Measurements from ENCODE around the gene PTPRJ. TPM values are rescaled to one million over a fixed set of nuclear protein-coding genes. Genes with fewer than 3 reads are reported as not detected.

Gene PTPRJ
- total RNA-seq, 1 experiment from 2014 or later: 43.7 TPM

GRCh38 chr11:47991894-47992293, 11.5 kb downstream of the PTPRJ start:
- Histone ChIP-seq H3K27ac (peak overlapping the region; percentile 62), H3K27me3 (ENCODE audit: insufficient read depth, low read depth) (no peaks in the 10 kb centered on the region), H3K36me3 (ENCODE audit: low read depth) (0 out of 2 replicates have a peak, but pooled peaks cover 5% of the 10 kb centered on the region), H3K4me2 (no peak overlapping the region), H4K20me1 (ENCODE audit: insufficient read depth) (0 out of 2 replicates have a peak, but pooled peaks cover under 1% of the 10 kb centered on the region), H3K4me1 (replicated peaks; ENCODE audit: insufficient read depth) (peaks cover 53% of the 10 kb centered on the region), H3K4me3 (no peak overlapping the region), H3K9me3 (ENCODE audit: insufficient read depth, low read depth) (no peaks in the 10 kb centered on the region), H3F3A (ENCODE audit: insufficient read depth, low read depth) (peaks cover 45% of the 10 kb centered on the region), H3K79me2 (ENCODE audit: low read depth) (peaks cover 91% of the 10 kb centered on the region), H2AFZ (no peak overlapping the region), H3K9me2 (ENCODE audit: insufficient read depth) (no peaks in the 10 kb centered on the region)
- BruUV-seq (replicated peaks): no TSS peak
- POLR2A ChIA-PET (ENCODE audit: unreplicated experiment): interaction anchor here (0.7 kb wide), 1 partner anchor 57 kb away, joined by 3 read pairs; no protein-coding TSS in a partner anchor
- TF ChIP-seq, protein P1, sequence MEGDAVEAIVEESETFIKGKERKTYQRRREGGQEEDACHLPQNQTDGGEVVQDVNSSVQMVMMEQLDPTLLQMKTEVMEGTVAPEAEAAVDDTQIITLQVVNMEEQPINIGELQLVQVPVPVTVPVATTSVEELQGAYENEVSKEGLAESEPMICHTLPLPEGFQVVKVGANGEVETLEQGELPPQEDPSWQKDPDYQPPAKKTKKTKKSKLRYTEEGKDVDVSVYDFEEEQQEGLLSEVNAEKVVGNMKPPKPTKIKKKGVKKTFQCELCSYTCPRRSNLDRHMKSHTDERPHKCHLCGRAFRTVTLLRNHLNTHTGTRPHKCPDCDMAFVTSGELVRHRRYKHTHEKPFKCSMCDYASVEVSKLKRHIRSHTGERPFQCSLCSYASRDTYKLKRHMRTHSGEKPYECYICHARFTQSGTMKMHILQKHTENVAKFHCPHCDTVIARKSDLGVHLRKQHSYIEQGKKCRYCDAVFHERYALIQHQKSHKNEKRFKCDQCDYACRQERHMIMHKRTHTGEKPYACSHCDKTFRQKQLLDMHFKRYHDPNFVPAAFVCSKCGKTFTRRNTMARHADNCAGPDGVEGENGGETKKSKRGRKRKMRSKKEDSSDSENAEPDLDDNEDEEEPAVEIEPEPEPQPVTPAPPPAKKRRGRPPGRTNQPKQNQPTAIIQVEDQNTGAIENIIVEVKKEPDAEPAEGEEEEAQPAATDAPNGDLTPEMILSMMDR (conservative IDR thresholded peaks at IDR 0.05): no peak
- no peak for TF ChIP-seq EZH2 (IDR thresholded peaks at IDR 0.05; ENCODE audit: low read depth)
- no peak for DNase-seq
- intact Hi-C loops (cut with micrococcal nuclease; ENCODE audit: unreplicated experiment): loop anchor here (2.0 to 5.0 kb wide), 2 partner anchors 15 to 75 kb away; no protein-coding TSS in a partner anchor
- CTCF ChIA-PET: no interaction called here

DNA sequence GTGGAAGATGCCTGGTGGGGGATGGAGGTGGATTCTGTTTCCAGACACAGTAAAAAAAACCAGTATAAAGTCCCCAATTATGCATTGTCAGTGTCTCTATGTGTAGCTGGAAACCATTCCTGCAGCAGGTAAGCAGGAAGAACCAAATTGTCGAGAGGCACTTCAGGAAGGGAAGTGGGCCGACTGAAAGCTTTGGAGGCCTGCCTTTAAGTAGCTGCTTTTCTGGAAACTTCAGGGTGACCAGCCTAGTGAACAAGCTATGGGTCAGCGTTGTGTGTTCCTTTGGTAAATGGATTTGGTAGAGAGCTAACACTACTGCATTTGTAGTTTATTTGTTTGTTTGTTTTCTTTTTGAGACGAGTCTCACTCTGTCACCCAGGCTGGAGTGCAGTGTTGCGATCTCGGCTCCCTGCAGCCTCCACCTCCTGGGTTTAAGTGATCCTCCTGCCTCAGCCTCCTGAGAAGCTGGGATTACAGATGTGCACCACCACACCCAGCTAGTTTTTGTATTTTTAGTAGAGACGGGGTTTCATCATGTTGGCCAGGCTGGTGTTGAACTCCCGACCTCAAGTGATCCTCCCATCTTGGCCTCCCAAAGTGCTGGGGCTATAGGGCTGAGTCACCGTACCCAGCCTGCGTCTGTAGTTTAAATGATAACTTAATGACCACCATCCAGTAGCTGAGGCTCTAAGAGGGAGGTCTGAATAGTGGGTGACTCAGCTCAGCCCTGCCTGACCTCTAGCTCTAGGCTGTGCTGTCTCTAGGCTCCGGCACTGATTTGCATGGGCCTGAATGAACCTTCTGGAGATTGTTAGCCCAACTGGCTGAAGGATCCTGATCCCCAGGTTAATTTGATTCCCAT, 12.8 kb downstream of the PTPRJ start:
- Histone ChIP-seq H3K4me1 (replicated peaks; ENCODE audit: insufficient read depth) (peaks cover 47% of the 10 kb centered on the region), H3K9me2 (ENCODE audit: insufficient read depth) (no peaks in the 10 kb centered on the region), H3K36me3 (ENCODE audit: low read depth) (no peaks in the 10 kb centered on the region), H3K27me3 (ENCODE audit: insufficient read depth, low read depth) (no peaks in the 10 kb centered on the region), H3K4me2 (no peak overlapping the region), H4K20me1 (ENCODE audit: insufficient read depth) (peaks cover 9% of the 10 kb centered on the region; the same call in 1 of the 2 replicates), H3K9me3 (ENCODE audit: insufficient read depth, low read depth) (no peaks in the 10 kb centered on the region), H3K27ac (peak overlapping the region; percentile 62), H3F3A (ENCODE audit: insufficient read depth, low read depth) (peaks cover 42% of the 10 kb centered on the region), H3K79me2 (ENCODE audit: low read depth) (peaks cover 89% of the 10 kb centered on the region), H2AFZ (no peak overlapping the region), H3K4me3 (no peak overlapping the region)
- no TSS peak for BruUV-seq (replicated peaks)
- TF ChIP-seq, protein P1 (conservative IDR thresholded peaks at IDR 0.05): no peak
- no peak for TF ChIP-seq EZH2 (IDR thresholded peaks at IDR 0.05; ENCODE audit: low read depth)
- peak; percentile 54 to 73 for DNase-seq
- intact Hi-C loops (cut with micrococcal nuclease; ENCODE audit: unreplicated experiment): loop anchor here (5.0 kb wide), 1 partner anchor 76 kb away; no protein-coding TSS in a partner anchor
- POLR2A ChIA-PET (ENCODE audit: unreplicated experiment): interaction anchor here (0.6 to 0.7 kb wide), 3 partner anchors 20 to 256 kb away, joined by 3 to 12 read pairs (median 5); partner anchors contain the start of gene NUP160
- CTCF ChIA-PET: interaction anchor here (0.6 kb wide), 1 partner anchor 9 kb away, joined by 4 read pairs; no protein-coding TSS in a partner anchor

- ChIA-PET POLR2A (ENCODE audit: unreplicated experiment) (interaction anchor here (0.6 kb wide), 1 partner anchor 75 kb away, joined by 7 read pairs; no protein-coding TSS in a partner anchor), CTCF (no interaction called here)
- H2AFZ ChIP-seq: no peak overlapping the region
- no peak for DNase-seq
- no peak overlapping the region for H3K4me3 ChIP-seq
- H3K9me2 ChIP-seq (ENCODE audit: insufficient read depth): no peaks in the 10 kb centered on the region
- H3F3A ChIP-seq (ENCODE audit: insufficient read depth, low read depth): peaks cover 42% of the 10 kb centered on the region
- H3K79me2 ChIP-seq (ENCODE audit: low read depth): peaks cover 89% of the 10 kb centered on the region
- H3K4me1 ChIP-seq (replicated peaks; ENCODE audit: insufficient read depth): peaks cover 45% of the 10 kb centered on the region
- H3K9me3 ChIP-seq (ENCODE audit: insufficient read depth, low read depth): no peaks in the 10 kb centered on the region
- no peaks in the 10 kb centered on the region for H3K36me3 ChIP-seq (ENCODE audit: low read depth)
- BruUV-seq (replicated peaks): no TSS peak
- H3K27ac ChIP-seq: 0 out of 2 replicates have a peak overlapping the region, but pooled peaks have one; percentile 62
- no peak overlapping the region for H3K4me2 ChIP-seq
- no peak for TF ChIP-seq EZH2 (IDR thresholded peaks at IDR 0.05; ENCODE audit: low read depth)
- TF ChIP-seq, protein P1 (conservative IDR thresholded peaks at IDR 0.05): no peak
- peaks cover 9% of the 10 kb centered on the region; the same call in 1 of the 2 replicates for H4K20me1 ChIP-seq (ENCODE audit: insufficient read depth)
- intact Hi-C loops (cut with micrococcal nuclease; ENCODE audit: unreplicated experiment): loop anchor here (5.0 kb wide), 1 partner anchor 77 kb away; no protein-coding TSS in a partner anchor
- no peaks in the 10 kb centered on the region for H3K27me3 ChIP-seq (ENCODE audit: insufficient read depth, low read depth)
Observed at GRCh38 chr11:47994417-47994816, 14.1 kb downstream of the PTPRJ start.

Measured in PC-9 (cell line).